ENCODE data around the gene CTSZ. TPM values are rescaled to one million over a fixed set of nuclear protein-coding genes. Genes with fewer than 3 reads are reported as not detected.

The CTSZ gene
- polyA plus RNA-seq, 1 donor = 89.9 TPM

DNA sequence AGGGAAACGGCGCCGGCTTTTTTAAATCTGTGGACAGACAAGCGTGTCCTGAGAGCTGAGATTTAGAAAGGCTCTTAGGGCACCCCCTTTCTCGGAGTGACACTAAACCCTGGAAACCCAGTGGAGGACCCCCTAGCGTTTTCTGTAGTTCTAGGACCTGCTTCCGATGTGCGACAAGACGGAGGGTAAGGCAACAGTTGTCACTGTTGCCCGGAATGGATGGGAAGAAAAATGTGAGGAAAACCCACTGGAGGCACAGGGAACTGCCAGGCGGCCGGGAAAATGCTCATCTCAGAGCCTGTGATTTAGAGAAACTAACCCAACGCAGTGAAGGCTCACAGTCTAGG, 25.6 kb upstream of the CTSZ start:
- DNase-seq = no peak
- H3K27ac ChIP-seq (ENCODE audit: low read length) = peak overlapping the region; percentile 84
- peak overlapping the region; percentile 68 for H3K4me3 ChIP-seq (ENCODE audit: low read length)
- no CpG with 5 or more reads among the region's 13 CpGs for WGBS (ENCODE audit: insufficient coverage, low lambda C conversion rate)
- no peaks in the 10 kb centered on the region for H3K27me3 ChIP-seq (ENCODE audit: control insufficient read depth, insufficient read depth, low read length)
- peaks cover 47% of the 10 kb centered on the region for H3K36me3 ChIP-seq (ENCODE audit: control insufficient read depth, insufficient read depth, low read length)
- H3K4me1 ChIP-seq (ENCODE audit: control insufficient read depth, insufficient read depth, low read length) = peaks cover 9% of the 10 kb centered on the region
- no peaks in the 10 kb centered on the region for H3K9me3 ChIP-seq (ENCODE audit: control insufficient read depth, low read depth, low read length)

DNA sequence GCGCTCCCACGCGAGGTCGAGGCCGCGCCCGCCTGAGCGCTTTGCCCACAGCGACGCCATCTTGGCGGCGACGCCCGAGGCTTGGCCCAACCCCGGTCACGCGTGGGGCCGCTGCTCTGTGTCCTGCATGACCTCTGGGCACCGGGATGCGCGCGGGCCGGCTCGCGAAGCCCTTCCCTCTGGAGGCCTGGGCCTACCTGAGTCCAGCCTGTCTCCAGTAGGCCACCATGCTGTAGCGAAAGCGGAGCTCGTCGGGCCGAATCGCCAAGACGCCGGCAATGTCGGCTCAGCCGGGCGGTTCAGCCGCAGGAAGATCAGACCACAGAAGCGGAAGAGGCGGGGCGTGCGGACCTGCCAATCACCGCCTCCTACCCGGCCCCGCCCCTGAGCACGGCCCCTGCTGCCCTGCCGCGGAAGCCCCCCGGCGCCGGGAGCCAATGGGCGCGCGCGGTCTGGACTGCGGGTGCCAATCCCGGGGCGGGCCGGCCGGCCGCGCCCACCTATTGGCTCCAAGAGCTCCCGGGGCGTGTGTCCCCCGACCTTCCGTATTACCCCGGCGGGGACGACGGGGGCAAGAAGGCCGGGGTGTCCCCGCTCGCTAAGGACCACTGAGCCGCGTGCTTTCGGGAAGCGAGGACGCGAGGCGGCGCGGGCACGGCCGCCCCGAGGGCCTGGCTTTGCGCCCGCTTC, 25.1 kb upstream of the CTSZ start, which contains the start of gene ATP5F1E:
ATP5F1E (minus strand) TSS at position 313 of the 690 bp plus-strand sequence; CDS start at position 229, 84 bp downstream.
- WGBS (ENCODE audit: insufficient coverage, low lambda C conversion rate) = no CpG with 5 or more reads among the region's 86 CpGs
- peaks cover 9% of the 10 kb centered on the region for H3K4me1 ChIP-seq (ENCODE audit: control insufficient read depth, insufficient read depth, low read length)

DNA sequence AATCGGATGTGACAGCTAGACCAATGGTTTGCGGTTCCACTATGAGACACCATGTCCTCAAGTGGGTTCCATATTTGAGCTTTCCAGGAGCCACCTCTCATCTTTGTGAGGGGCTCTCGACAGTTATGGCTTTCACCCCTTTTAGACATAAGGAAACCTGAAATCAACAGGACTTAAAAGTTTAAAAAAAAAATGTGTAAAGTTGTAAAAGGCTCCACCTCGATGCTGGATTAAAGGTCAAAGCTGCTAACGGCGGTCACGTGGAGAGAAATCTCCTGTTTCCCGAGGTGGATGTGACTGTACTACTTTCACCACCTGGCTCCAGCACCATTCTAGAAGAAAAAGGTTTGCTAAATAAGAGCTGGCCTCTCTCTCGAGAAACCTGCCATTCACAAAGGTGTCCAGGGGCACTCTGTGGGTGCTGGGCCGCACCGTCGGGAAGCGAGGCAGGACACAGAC, 24.5 kb upstream of the CTSZ start:
- Histone ChIP-seq H3K4me3 (ENCODE audit: low read length) (peak overlapping the region; percentile 86), H3K27me3 (ENCODE audit: control insufficient read depth, insufficient read depth, low read length) (no peaks in the 10 kb centered on the region), H3K9me3 (ENCODE audit: control insufficient read depth, low read depth, low read length) (no peaks in the 10 kb centered on the region), H3K36me3 (ENCODE audit: control insufficient read depth, insufficient read depth, low read length) (peaks cover 46% of the 10 kb centered on the region), H3K27ac (ENCODE audit: low read length) (peak overlapping the region; percentile 92), H3K4me1 (ENCODE audit: control insufficient read depth, insufficient read depth, low read length) (peaks cover 9% of the 10 kb centered on the region)
- WGBS (ENCODE audit: insufficient coverage, low lambda C conversion rate) = no CpG with 5 or more reads among the region's 13 CpGs
- peak in 1 of 2 donors; percentile 78 for DNase-seq

More for the DNA sequence above, 25.1 kb upstream of the CTSZ start, which contains the start of gene ATP5F1E:
- H3K27ac ChIP-seq (ENCODE audit: low read length) = peak within 1 kb of the TSS; percentile 92
- peak; percentile 93 to 97 for DNase-seq
- no peaks in the 10 kb centered on the region for H3K9me3 ChIP-seq (ENCODE audit: control insufficient read depth, low read depth, low read length)
- peak within 1 kb of the TSS; percentile 86 for H3K4me3 ChIP-seq (ENCODE audit: low read length)
- H3K27me3 ChIP-seq (ENCODE audit: control insufficient read depth, insufficient read depth, low read length) = no peaks in the 10 kb centered on the region
- peaks cover 47% of the 10 kb centered on the region for H3K36me3 ChIP-seq (ENCODE audit: control insufficient read depth, insufficient read depth, low read length)

DNA sequence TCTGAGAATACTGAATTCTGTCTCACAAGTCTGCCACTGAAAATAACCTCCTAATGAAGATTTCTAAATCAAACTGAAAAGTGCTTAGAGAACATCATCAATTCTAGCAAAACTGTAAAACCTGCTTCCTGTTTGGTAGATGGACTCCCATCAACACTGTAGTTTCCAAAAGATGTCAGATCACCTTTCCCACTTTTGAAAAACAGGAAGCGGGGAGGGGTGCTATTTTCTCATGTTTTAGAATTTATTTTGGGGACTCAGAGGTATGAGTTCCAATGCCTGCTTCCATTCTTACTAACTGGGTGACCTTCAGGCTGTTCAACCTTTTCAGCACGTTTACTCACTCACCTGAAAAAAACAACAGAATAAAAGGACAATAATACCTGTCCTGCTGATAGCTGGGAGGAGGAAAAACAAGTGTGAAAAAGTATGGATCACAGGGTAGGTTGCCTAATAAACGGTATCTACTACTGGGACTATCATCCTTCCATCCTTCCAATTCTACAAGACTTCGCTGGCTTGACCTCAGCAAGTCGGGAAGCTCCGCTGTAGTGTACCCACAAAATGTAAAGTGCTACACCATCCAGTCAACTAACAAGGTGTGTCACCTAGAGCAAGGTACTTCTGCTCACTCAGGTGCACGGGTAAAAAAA, 24.0 kb upstream of the CTSZ start:
- no peaks in the 10 kb centered on the region for H3K27me3 ChIP-seq (ENCODE audit: control insufficient read depth, insufficient read depth, low read length)
- DNase-seq = no peak
- no peaks in the 10 kb centered on the region for H3K9me3 ChIP-seq (ENCODE audit: control insufficient read depth, low read depth, low read length)
- H3K27ac ChIP-seq (ENCODE audit: low read length) = peak overlapping the region; percentile 92
- H3K36me3 ChIP-seq (ENCODE audit: control insufficient read depth, insufficient read depth, low read length) = peaks cover 43% of the 10 kb centered on the region
- H3K4me3 ChIP-seq (ENCODE audit: low read length) = peak overlapping the region; percentile 86
- WGBS (ENCODE audit: insufficient coverage, low lambda C conversion rate) = no CpG with 5 or more reads among the region's 7 CpGs
- H3K4me1 ChIP-seq (ENCODE audit: control insufficient read depth, insufficient read depth, low read length) = peaks cover 9% of the 10 kb centered on the region

DNA sequence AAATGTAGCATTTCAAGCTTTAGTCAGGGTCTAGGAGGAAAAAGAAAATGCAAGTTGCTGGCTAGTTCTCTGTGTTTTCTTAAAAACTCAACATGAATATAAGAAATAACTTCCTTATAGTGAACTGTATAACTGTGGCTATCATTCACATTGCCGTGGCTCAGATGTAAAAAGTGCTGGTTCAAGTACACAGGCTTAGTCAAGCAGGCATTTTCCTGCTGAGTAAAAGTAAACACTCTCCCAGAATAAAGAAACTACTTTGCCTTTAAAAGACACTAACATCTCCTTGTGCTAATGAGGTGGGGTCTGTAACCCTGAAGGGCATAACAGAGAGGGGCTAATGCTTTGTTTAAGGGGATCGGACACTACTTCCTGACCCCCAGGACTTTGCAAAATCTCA, 21.8 kb upstream of the CTSZ start:
- no peaks in the 10 kb centered on the region for H3K27me3 ChIP-seq (ENCODE audit: control insufficient read depth, insufficient read depth, low read length)
- no peaks in the 10 kb centered on the region for H3K9me3 ChIP-seq (ENCODE audit: control insufficient read depth, low read depth, low read length)
- no peak overlapping the region for H3K27ac ChIP-seq (ENCODE audit: low read length)
- peaks cover 40% of the 10 kb centered on the region for H3K36me3 ChIP-seq (ENCODE audit: control insufficient read depth, insufficient read depth, low read length)
- H3K4me1 ChIP-seq (ENCODE audit: control insufficient read depth, insufficient read depth, low read length) = peaks cover 9% of the 10 kb centered on the region
- no peak overlapping the region for H3K4me3 ChIP-seq (ENCODE audit: low read length)
- no peak for DNase-seq
- WGBS (ENCODE audit: insufficient coverage, low lambda C conversion rate) = no CpG with 5 or more reads among the region's 2 CpGs

DNA sequence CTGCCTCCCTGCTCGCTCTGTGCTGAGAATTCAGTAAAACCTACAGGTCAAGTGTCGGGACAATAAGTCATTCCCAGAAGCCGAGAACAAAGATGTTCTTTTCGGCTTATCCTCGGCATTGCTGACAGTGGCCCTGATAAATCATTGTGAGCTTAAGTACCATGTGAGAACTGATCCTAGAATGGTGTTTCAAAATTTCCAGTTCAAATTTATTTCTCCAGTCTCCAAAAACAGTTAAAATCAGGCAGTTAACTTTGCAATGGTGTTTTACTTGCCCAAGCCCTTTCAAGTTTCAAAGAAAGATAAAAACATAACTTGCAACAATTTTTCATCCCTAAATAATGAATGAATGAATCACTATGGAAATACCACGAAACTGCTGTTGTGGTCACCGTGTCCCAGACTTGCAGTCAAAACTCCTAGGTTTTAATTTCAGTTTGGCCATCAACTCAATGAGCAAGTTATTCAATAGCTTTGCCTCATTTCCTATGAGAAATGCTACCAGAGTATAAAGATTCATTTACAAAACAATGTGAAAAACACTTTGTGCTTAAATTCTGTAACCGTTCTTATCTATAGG, 20.8 kb upstream of the CTSZ start:
- H3K9me3 ChIP-seq (ENCODE audit: control insufficient read depth, low read depth, low read length) = no peaks in the 10 kb centered on the region
- H3K4me1 ChIP-seq (ENCODE audit: control insufficient read depth, insufficient read depth, low read length) = peaks cover 8% of the 10 kb centered on the region
- no peak overlapping the region for H3K27ac ChIP-seq (ENCODE audit: low read length)
- peaks cover 49% of the 10 kb centered on the region for H3K36me3 ChIP-seq (ENCODE audit: control insufficient read depth, insufficient read depth, low read length)
- H3K4me3 ChIP-seq (ENCODE audit: low read length) = no peak overlapping the region
- DNase-seq = no peak
- WGBS (ENCODE audit: insufficient coverage, low lambda C conversion rate) = 100% methylated on average over 1 of the region's 8 CpGs
- H3K27me3 ChIP-seq (ENCODE audit: control insufficient read depth, insufficient read depth, low read length) = no peaks in the 10 kb centered on the region

DNA sequence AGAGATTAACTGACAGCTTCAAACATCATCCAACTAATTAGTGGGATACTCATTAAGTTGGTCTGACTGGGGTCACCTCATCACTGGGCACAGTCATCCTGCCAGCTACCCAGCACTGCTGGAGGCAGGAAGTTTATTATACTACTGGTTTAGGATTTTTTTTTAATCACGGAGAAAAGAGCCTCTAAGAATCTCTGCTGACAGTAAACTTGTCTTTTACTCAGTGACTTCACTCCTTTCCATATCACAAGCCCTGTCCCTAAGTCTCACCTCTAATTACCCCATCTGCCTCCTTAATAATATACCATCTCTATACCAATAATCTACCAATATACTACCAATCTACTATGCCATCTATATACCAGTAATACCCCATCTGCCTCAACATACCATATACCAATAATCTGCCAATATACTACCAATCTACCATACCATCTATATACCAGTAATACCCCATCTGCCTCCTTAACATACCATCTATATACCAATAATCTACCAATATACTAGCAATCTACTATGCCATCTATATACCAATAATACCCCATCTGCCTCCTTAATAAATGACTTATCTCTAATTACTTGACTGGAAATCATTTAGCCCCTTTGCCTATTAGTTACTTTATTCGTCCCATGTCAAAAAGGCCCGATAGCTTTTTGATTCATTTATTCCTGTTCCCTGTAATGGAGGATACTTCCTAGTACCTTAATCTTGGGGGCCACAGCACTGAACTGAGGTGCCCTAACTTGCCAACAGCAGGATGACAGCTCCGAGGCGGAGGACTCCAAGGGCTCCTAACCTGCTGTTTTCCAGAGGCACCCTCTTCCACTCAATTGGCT, 20.1 kb upstream of the CTSZ start:
- Histone ChIP-seq H3K27ac (ENCODE audit: low read length) (no peak overlapping the region), H3K9me3 (ENCODE audit: control insufficient read depth, low read depth, low read length) (no peaks in the 10 kb centered on the region), H3K4me3 (ENCODE audit: low read length) (no peak overlapping the region), H3K4me1 (ENCODE audit: control insufficient read depth, insufficient read depth, low read length) (peaks cover 5% of the 10 kb centered on the region), H3K36me3 (ENCODE audit: control insufficient read depth, insufficient read depth, low read length) (peaks cover 53% of the 10 kb centered on the region), H3K27me3 (ENCODE audit: control insufficient read depth, insufficient read depth, low read length) (no peaks in the 10 kb centered on the region)
- WGBS (ENCODE audit: insufficient coverage, low lambda C conversion rate) = 100% methylated on average over 1 of the region's 5 CpGs
- no peak for DNase-seq

DNA sequence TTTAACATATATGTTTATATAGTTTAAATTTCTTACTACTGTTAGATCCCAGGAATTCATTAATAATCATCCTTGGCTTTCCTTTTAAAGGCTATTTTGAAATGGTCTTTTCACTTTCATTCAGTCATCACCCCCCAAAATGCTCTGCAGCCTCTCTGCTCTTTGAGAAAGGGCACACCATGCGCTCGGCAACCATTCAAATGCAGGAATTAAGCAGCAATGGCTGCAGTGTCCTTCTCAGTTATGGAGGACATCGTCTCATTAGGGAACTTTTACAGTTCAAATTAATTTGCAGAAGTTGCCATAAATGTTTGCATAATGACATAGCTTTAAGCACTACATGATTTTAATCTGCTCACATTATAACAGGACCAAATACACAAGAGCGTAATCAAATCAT, 18.5 kb upstream of the CTSZ start:
- Histone ChIP-seq H3K4me3 (ENCODE audit: low read length) (no peak overlapping the region), H3K27me3 (ENCODE audit: control insufficient read depth, insufficient read depth, low read length) (no peaks in the 10 kb centered on the region), H3K9me3 (ENCODE audit: control insufficient read depth, low read depth, low read length) (no peaks in the 10 kb centered on the region), H3K4me1 (ENCODE audit: control insufficient read depth, insufficient read depth, low read length) (peaks cover 5% of the 10 kb centered on the region), H3K36me3 (ENCODE audit: control insufficient read depth, insufficient read depth, low read length) (peaks cover 53% of the 10 kb centered on the region), H3K27ac (ENCODE audit: low read length) (no peak overlapping the region)
- no peak for DNase-seq
- WGBS (ENCODE audit: insufficient coverage, low lambda C conversion rate) = 90% methylated on average over 2 of the region's 4 CpGs

DNA sequence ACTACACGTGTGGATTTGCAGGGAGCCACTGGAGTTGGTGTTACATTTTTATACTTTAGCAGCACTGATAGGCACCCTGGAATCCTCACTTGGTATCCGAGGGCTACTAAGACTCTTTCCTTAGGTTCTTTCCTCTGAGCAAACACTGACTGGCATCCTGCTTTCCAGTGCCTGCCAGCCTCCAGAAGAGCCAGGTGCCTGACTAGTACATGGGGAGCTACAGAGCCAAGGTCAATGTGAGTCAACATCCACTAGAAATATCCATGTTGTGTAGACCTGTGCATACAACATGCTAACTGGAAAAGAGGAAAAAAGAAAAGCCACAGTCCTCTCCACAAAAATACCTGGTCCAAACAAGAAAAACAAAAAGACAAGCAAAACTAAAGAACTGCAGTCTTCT, 18.0 kb upstream of the CTSZ start:
- H3K4me3 ChIP-seq (ENCODE audit: low read length) = no peak overlapping the region
- H3K27me3 ChIP-seq (ENCODE audit: control insufficient read depth, insufficient read depth, low read length) = no peaks in the 10 kb centered on the region
- peaks cover 51% of the 10 kb centered on the region for H3K36me3 ChIP-seq (ENCODE audit: control insufficient read depth, insufficient read depth, low read length)
- H3K4me1 ChIP-seq (ENCODE audit: control insufficient read depth, insufficient read depth, low read length) = peaks cover 5% of the 10 kb centered on the region
- no CpG with 5 or more reads among the region's 2 CpGs for WGBS (ENCODE audit: insufficient coverage, low lambda C conversion rate)
- no peak for DNase-seq
- no peak overlapping the region for H3K27ac ChIP-seq (ENCODE audit: low read length)
- no peaks in the 10 kb centered on the region for H3K9me3 ChIP-seq (ENCODE audit: control insufficient read depth, low read depth, low read length)

DNA sequence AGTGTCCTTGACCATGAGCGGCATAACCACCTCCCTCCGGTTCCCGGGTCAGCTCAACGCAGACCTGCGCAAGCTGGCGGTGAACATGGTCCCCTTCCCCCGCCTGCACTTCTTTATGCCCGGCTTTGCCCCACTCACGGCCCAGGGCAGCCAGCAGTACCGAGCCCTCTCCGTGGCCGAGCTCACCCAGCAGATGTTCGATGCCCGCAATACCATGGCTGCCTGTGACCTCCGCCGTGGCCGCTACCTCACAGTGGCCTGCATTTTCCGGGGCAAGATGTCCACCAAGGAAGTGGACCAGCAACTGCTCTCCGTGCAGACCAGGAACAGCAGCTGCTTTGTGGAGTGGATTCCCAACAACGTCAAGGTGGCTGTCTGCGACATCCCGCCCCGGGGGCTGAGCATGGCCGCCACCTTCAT, 17.1 kb upstream of the CTSZ start:
- Histone ChIP-seq H3K27ac (ENCODE audit: low read length) (no peak overlapping the region), H3K9me3 (ENCODE audit: control insufficient read depth, low read depth, low read length) (no peaks in the 10 kb centered on the region), H3K27me3 (ENCODE audit: control insufficient read depth, insufficient read depth, low read length) (no peaks in the 10 kb centered on the region), H3K36me3 (ENCODE audit: control insufficient read depth, insufficient read depth, low read length) (peaks cover 45% of the 10 kb centered on the region), H3K4me3 (ENCODE audit: low read length) (no peak overlapping the region), H3K4me1 (ENCODE audit: control insufficient read depth, insufficient read depth, low read length) (peaks cover 4% of the 10 kb centered on the region)
- WGBS (ENCODE audit: insufficient coverage, low lambda C conversion rate) = no CpG with 5 or more reads among the region's 24 CpGs
- DNase-seq = no peak
